Nephron progenitor cell (in vitro differentiated cells): ENCODE data around the gene FAM171A1.
"Not testable (repeated sequence)": the region's sequence is repeated elsewhere in the genome, so short reads cannot be mapped to it uniquely, and the experiment has no call there.

Experiments used
- DNase-seq: peaks from one replicate; pipeline ENCODE4 v3.0.0; 2021
- H3K27ac Mint-ChIP-seq: 2 replicates; pipeline ENCODE4 v1.8.0; 2021; ENCODE audit warnings: mild to moderate bottlenecking, moderate library complexity, mixed read lengths
- H3K27me3 Mint-ChIP-seq: 2 replicates; pipeline ENCODE4 v1.8.0; 2021; ENCODE audit warnings: mild to moderate bottlenecking, low read depth, mixed read lengths; ENCODE audit not compliant: poor library complexity
- H3K36me3 Mint-ChIP-seq: 2 replicates; pipeline ENCODE4 v1.8.0; 2021; ENCODE audit warnings: low read depth, mixed read lengths
- H3K4me1 Mint-ChIP-seq: 2 replicates; pipeline ENCODE4 v1.8.0; 2021; ENCODE audit warnings: mixed read lengths
- H3K4me3 Mint-ChIP-seq: 2 replicates; pipeline ENCODE4 v1.8.0; 2021; ENCODE audit warnings: mild to moderate bottlenecking, moderate library complexity, mixed read lengths
- H3K9me3 Mint-ChIP-seq: 2 replicates; pipeline ENCODE4 v1.8.0; 2021; ENCODE audit warnings: mild to moderate bottlenecking, moderate library complexity, mixed read lengths
- CTCF ChIP-seq: fragments of 200-600 bp; sonication (generic); IDR thresholded peaks from 2 replicates; pipeline ENCODE4 v1.5.0; 2021; ENCODE audit warnings: antibody characterized with exemption

FAM171A1 gene

GRCh38 chr10:15370856-15371701, at the start of gene FAM171A1:
FAM171A1 (minus strand) TSS chr10:15371289; CDS start chr10:15371052, 237 bp downstream.
- Mint-ChIP-seq H3K27me3 (peaks cover 10% of the 10 kb centered on the region), H3K4me3 (peak within 1 kb of the TSS; percentile 93), H3K4me1 (peaks cover 42% of the 10 kb centered on the region), H3K9me3 (peaks cover 3% of the 10 kb centered on the region), H3K36me3 (peaks cover 17% of the 10 kb centered on the region), H3K27ac (peak within 1 kb of the TSS; percentile 97)
- peak; percentile 79 for DNase-seq
- no peak for TF ChIP-seq CTCF

GRCh38 chr10:15420858-15421257, 49.8 kb upstream of the FAM171A1 start:
- Mint-ChIP-seq H3K4me1 (no peaks in the 10 kb centered on the region), H3K27me3 (peaks cover 5% of the 10 kb centered on the region), H3K9me3 (peaks cover 37% of the 10 kb centered on the region), H3K36me3 (peaks cover 23% of the 10 kb centered on the region), H3K4me3 (no peak overlapping the region), H3K27ac (no peak overlapping the region)
- DNase-seq: no peak
- no peak for TF ChIP-seq CTCF

DNA sequence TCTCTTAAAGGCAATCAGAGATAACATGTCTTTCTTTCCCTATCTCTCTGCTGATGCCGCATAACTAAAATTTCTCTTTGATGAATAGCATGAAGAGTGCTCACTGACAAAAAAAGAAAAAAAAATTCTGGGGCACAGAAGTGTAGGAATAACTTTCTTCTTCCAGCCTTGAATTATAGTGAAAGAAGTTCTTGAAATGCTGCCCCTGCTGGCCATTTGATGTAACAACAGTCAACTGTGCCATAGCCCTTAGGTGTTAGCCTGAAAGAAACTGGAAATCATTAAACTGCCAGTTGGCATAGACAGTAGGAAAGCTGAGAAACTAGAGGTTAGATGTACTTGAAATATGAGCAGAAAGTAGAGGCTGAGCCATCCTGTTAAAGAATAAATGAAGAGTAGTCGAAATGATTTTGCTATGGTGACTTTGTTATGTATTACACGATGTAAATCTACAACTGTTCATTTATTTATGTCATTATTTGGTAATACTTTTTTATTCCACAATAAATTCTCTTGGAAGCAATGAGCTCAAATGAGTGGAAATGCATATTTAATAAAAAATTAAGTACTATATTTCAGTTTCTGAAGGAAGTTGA, 48.3 kb upstream of the FAM171A1 start:
- Mint-ChIP-seq H3K27ac (no peak overlapping the region), H3K9me3 (peaks cover 45% of the 10 kb centered on the region), H3K27me3 (peaks cover 5% of the 10 kb centered on the region), H3K36me3 (peaks cover 32% of the 10 kb centered on the region), H3K4me1 (no peaks in the 10 kb centered on the region), H3K4me3 (no peak overlapping the region)
- peak; percentile 82 for TF ChIP-seq CTCF
- peak; percentile 53 for DNase-seq

GRCh38 chr10:15416034-15416433, 44.9 kb upstream of the FAM171A1 start:
- Mint-ChIP-seq H3K4me3 (no peak overlapping the region), H3K27ac (no peak overlapping the region), H3K9me3 (peaks cover 33% of the 10 kb centered on the region), H3K27me3 (peaks cover 2% of the 10 kb centered on the region), H3K36me3 (peaks cover 21% of the 10 kb centered on the region), H3K4me1 (no peaks in the 10 kb centered on the region)
- TF ChIP-seq CTCF: no peak
- DNase-seq: no peak

- DNase-seq: no peak
- H3K36me3 Mint-ChIP-seq: peaks cover 11% of the 10 kb centered on the region
- H3K27me3 Mint-ChIP-seq: peaks cover 3% of the 10 kb centered on the region
- no peak overlapping the region for H3K27ac Mint-ChIP-seq
- no peak for TF ChIP-seq CTCF
- H3K9me3 Mint-ChIP-seq: peaks cover 12% of the 10 kb centered on the region
- H3K4me1 Mint-ChIP-seq: no peaks in the 10 kb centered on the region
- H3K4me3 Mint-ChIP-seq: no peak overlapping the region
Observed at GRCh38 chr10:15411010-15411409, 39.9 kb upstream of the FAM171A1 start.

DNA sequence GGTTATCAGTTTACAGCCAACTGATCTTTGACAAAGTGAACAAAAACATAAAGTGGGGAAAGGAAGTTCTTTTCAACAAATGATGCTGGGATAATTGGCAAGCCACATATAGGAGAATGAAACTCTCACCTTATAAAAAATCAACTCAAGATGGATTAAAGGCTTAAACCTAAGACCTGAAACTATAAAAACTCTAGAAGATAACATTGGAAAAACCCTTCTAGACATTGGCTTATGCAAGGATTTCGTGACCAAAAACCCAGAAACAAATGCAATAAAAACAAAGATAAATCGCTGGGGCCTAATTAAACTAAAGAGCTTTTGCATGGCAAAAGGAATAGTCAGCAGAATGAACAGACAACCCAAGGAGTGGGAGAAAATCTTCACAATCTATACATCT, 38.3 kb upstream of the FAM171A1 start:
- H3K9me3 Mint-ChIP-seq: peaks cover 11% of the 10 kb centered on the region
- not testable (repeated sequence) for H3K4me1 Mint-ChIP-seq, H3K4me3 Mint-ChIP-seq, DNase-seq, H3K27me3 Mint-ChIP-seq, H3K27ac Mint-ChIP-seq, H3K36me3 Mint-ChIP-seq
